ENCODE measurements around the gene PTTG1IP.

DNA sequence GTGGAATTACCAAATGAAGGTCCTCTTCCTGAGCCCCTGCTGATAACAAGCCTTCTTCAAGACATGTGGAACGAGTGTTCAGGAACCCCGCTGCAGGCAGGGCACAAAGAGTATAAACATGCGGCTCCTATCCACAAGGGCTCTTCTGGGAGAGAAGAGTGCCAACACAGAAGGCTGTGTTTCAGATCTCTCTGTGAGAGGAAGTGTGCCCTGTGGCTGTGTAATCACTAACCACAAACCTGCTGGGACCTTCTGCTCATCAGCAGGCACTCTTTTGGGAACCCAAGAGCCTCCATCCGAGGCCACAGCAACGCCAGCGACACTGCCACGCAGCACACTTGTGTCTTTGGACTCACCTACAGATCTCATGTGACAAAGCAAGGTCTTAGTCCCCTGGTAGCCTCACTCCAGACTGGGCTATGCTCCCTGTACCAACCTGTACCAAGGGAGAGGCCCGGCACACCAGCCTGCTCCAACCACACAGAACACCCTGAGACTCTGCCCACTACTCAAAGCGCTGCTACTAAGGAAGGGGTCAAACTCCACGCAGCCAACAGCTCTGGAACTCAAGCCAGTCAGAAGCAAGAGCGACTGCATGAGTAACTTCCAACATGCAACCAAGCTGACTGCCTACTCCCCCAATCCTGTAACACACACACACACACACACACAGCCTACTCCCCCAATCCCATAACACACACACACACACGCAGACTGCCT is 7.8 kb downstream of the PTTG1IP start:
- TF ChIP-seq EP300 (IDR thresholded peaks at IDR 0.05): no peak
- TF ChIP-seq CTCF (IDR thresholded peaks at IDR 0.05): no peak

Data from stomach (tissue), 4 donors.